Epithelial cell of esophagus (primary cell): Measurements from ENCODE around the gene OGDH.

Experiments
- DNase-seq: peaks from one replicate; pipeline ENCODE4 v3.0.0; 2010; ENCODE audit warnings: low read depth
- H3K4me3 ChIP-seq: 2 replicates; pipeline ENCODE4 v1.5.1; 2011; ENCODE audit warnings: mild to moderate bottlenecking, low read length, control low read depth
- TF ChIP-seq, protein P1 (sequence below): IDR thresholded peaks from 2 replicates; pipeline ENCODE4 v1.5.1; 2011; ENCODE audit warnings: low read depth, mild to moderate bottlenecking, low read length, control low read depth, inconsistent platforms; ENCODE audit not compliant: insufficient read depth; ENCODE audit errors: missing control alignments

Gene OGDH

GRCh38 chr7:44629829-44630522 lies 23.5 kb downstream of the OGDH start:
- no peak overlapping the region for H3K4me3 ChIP-seq
- TF ChIP-seq, protein P1, sequence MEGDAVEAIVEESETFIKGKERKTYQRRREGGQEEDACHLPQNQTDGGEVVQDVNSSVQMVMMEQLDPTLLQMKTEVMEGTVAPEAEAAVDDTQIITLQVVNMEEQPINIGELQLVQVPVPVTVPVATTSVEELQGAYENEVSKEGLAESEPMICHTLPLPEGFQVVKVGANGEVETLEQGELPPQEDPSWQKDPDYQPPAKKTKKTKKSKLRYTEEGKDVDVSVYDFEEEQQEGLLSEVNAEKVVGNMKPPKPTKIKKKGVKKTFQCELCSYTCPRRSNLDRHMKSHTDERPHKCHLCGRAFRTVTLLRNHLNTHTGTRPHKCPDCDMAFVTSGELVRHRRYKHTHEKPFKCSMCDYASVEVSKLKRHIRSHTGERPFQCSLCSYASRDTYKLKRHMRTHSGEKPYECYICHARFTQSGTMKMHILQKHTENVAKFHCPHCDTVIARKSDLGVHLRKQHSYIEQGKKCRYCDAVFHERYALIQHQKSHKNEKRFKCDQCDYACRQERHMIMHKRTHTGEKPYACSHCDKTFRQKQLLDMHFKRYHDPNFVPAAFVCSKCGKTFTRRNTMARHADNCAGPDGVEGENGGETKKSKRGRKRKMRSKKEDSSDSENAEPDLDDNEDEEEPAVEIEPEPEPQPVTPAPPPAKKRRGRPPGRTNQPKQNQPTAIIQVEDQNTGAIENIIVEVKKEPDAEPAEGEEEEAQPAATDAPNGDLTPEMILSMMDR = no peak
- DNase-seq = no peak

GRCh38 chr7:44630792-44631457 lies 24.5 kb downstream of the OGDH start:
- DNase-seq = no peak
- TF ChIP-seq, protein P1 = no peak
- no peak overlapping the region for H3K4me3 ChIP-seq

DNA sequence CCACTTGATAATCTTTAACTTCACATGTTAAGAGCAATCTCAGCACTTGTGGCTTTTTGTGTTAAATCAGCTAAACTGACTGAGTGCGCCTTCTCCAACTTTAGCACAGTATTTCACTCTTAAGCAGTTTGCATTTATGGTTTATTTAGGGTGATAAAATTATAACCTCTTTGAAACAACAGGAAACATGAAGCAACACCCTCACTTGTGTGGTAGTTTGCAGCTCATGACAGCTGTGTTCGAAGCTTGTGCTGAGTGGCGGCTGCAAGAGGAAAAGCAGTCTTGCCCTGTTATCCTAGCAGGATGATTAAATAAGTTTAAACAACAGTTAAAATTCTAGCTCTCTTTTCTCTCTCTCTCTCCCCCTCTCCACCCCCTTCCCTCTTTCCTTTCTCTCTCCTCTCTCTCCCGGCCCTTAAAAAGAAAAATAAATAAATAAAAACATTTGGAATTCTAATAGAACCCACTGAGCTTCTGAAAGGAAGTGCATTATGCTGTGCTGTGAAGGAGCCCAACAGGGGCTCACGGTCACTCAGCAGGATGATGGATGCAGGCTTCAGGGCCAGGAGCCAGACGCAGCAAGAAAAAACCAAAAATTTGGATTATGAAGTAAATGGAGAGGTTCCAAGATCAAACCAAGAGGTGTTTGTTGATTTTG lies 25.2 kb downstream of the OGDH start:
- TF ChIP-seq, protein P1 = no peak
- no peak for DNase-seq
- no peak overlapping the region for H3K4me3 ChIP-seq

DNA sequence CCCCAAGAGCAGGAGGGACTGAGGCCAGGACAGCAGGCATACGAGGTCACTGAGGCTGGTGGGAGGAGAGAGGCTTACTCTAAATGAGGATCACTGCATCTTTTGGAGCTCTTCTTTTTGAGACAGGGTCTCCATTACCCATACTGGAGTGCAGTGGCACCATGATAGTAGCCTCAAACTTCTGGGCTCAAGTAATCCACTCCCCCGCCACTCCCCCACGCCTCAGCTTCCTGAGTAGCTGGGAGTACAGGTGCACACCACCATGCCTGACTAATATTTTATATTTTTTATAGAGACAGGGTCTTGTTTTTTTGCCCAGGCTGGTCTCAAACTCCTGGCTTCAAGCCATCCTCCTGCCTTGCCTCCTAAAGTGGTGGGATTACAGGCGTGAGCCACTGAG lies 25.8 kb downstream of the OGDH start:
- no peak overlapping the region for H3K4me3 ChIP-seq
- TF ChIP-seq, protein P1 = no peak
- no peak for DNase-seq

DNA sequence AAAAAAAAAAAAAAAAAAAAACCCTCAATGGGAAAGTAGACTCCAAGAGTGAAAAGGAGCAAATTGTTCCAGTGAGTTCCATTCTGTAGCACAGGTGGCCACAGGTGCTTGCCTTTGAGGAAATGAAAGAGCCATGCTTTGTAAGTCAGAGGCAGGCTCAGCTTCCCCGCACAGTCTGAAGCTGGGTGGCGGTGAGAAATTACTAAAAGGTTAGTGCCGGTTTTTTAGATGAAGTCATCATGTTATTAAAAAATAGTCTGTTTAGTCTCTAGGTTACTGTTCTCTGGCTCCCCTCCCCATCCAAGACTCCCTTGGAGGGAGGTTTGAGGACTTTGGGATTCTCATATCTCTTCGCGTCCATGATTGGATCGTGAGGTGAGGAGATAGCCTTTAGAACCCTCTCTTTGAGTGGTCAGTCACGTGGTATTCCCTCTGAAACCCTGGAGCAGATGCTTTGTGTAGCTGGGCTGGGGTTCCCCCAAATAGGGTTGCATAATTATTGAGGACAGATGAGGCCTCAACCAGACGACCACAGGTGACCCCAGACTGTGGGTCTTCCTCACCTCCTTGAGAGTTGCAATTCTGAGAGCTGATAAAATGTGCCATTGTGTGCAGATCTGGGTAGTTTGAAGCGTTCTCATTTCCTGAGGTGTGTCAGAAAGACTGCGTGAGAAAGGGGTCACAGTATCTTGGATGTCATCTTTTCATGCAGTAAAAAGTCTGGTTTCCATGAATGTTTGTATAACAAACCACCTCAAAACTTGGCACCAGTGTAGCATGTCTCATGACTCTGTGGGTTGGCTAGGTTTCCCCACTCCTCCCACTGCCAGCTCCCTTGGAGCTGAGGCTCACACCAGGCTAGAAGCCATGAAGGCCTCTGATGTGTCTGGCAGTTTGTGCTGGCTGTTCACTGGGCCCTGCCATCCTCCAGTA lies 27.1 kb downstream of the OGDH start:
- TF ChIP-seq, protein P1 = no peak
- H3K4me3 ChIP-seq = no peak overlapping the region
- DNase-seq = peak; percentile 71

- no peak overlapping the region for H3K4me3 ChIP-seq
- no peak for DNase-seq
- TF ChIP-seq, protein P1 = no peak
Observed at GRCh38 chr7:44634187-44634838, 27.9 kb downstream of the OGDH start.
